Measurements from ENCODE around the gene ALKBH7.

Gene ALKBH7

GRCh38 chr19:6364353-6364752 lies 8.2 kb upstream of the ALKBH7 start:
- no peak for DNase-seq (ENCODE audit: low read depth in 2 of 2)

GRCh38 chr19:6373096-6373812 lies 660 bp downstream of the ALKBH7 start:
- peak; percentile 95 to 96 for DNase-seq (ENCODE audit: low read depth in 2 of 2)

GRCh38 chr19:6373813-6374108 lies 1.2 kb downstream of the ALKBH7 start:
- DNase-seq (ENCODE audit: low read depth in 2 of 2): no peak

- DNase-seq (ENCODE audit: low read depth in 2 of 2): no peak
Observed at GRCh38 chr19:6374161-6374709, 1.6 kb downstream of the ALKBH7 start.

- no peak for DNase-seq (ENCODE audit: low read depth in 2 of 2)
Observed at GRCh38 chr19:6374711-6375410, 2.3 kb downstream of the ALKBH7 start.

GRCh38 chr19:6375411-6376010 lies 2.9 kb downstream of the ALKBH7 start, which contains the start of gene PSPN:
Gene PSPN, minus strand, starts transcription at chr19:6375933. Its CDS starts 84 bp downstream, at chr19:6375849.
- no peak for DNase-seq (ENCODE audit: low read depth in 2 of 2)

GRCh38 chr19:6376512-6377190 lies 4.1 kb downstream of the ALKBH7 start:
- no peak for DNase-seq (ENCODE audit: low read depth in 2 of 2)

- peak; percentile 23 for DNase-seq (ENCODE audit: low read depth in 2 of 2)
Observed at GRCh38 chr19:6378041-6378440, 5.4 kb downstream of the ALKBH7 start.

- DNase-seq (ENCODE audit: low read depth in 2 of 2): no peak
Observed at GRCh38 chr19:6378486-6378885, 5.9 kb downstream of the ALKBH7 start.

GRCh38 chr19:6379744-6380143 lies 7.2 kb downstream of the ALKBH7 start:
- DNase-seq (ENCODE audit: low read depth in 2 of 2): no peak

- no peak for DNase-seq (ENCODE audit: low read depth in 2 of 2)
Observed at GRCh38 chr19:6381030-6381750, 8.6 kb downstream of the ALKBH7 start.

- no peak for DNase-seq (ENCODE audit: low read depth in 2 of 2)
Observed at GRCh38 chr19:6383188-6383587, 10.6 kb downstream of the ALKBH7 start.

GRCh38 chr19:6384381-6384780 lies 11.8 kb downstream of the ALKBH7 start:
- no peak for DNase-seq (ENCODE audit: low read depth in 2 of 2)

GRCh38 chr19:6387372-6387771 lies 14.8 kb downstream of the ALKBH7 start:
- DNase-seq (ENCODE audit: low read depth in 2 of 2): no peak

- no peak for DNase-seq (ENCODE audit: low read depth in 2 of 2)
Observed at GRCh38 chr19:6392221-6393073, 19.9 kb downstream of the ALKBH7 start.

- peak; percentile 92 to 93 for DNase-seq (ENCODE audit: low read depth in 2 of 2)
Observed at GRCh38 chr19:6393074-6393982, 20.7 kb downstream of the ALKBH7 start, which contains the start of gene GTF2F1. Gene GTF2F1, minus strand, starts transcription at chr19:6393164. Its CDS starts 169 bp downstream, at chr19:6392995.

GRCh38 chr19:6393983-6394412 lies 21.4 kb downstream of the ALKBH7 start:
- DNase-seq (ENCODE audit: low read depth in 2 of 2): no peak

GRCh38 chr19:6394831-6395230 lies 22.2 kb downstream of the ALKBH7 start:
- DNase-seq (ENCODE audit: low read depth in 2 of 2): no peak

GRCh38 chr19:6396305-6396704 lies 23.7 kb downstream of the ALKBH7 start:
- no peak for DNase-seq (ENCODE audit: low read depth in 2 of 2)

Data from fibroblast of skin of left biceps (primary cell).